Astrocyte (in vitro differentiated cells and primary cell): ENCODE results near the gene GSTK1.

ENCODE experiments used
- EZH2 ChIP-seq: IDR thresholded peaks from 2 replicates; pipeline ENCODE4 v1.6.1; 2012; ENCODE audit warnings: mild to moderate bottlenecking, low read length, inconsistent platforms; ENCODE audit not compliant: insufficient read depth
- TF ChIP-seq, protein P1 (sequence below): IDR thresholded peaks from 2 replicates; pipeline ENCODE4 v1.5.1; 2011; ENCODE audit warnings: low read depth, mild to moderate bottlenecking, inconsistent platforms, low read length, moderate library complexity; ENCODE audit not compliant: insufficient read depth

DNA sequence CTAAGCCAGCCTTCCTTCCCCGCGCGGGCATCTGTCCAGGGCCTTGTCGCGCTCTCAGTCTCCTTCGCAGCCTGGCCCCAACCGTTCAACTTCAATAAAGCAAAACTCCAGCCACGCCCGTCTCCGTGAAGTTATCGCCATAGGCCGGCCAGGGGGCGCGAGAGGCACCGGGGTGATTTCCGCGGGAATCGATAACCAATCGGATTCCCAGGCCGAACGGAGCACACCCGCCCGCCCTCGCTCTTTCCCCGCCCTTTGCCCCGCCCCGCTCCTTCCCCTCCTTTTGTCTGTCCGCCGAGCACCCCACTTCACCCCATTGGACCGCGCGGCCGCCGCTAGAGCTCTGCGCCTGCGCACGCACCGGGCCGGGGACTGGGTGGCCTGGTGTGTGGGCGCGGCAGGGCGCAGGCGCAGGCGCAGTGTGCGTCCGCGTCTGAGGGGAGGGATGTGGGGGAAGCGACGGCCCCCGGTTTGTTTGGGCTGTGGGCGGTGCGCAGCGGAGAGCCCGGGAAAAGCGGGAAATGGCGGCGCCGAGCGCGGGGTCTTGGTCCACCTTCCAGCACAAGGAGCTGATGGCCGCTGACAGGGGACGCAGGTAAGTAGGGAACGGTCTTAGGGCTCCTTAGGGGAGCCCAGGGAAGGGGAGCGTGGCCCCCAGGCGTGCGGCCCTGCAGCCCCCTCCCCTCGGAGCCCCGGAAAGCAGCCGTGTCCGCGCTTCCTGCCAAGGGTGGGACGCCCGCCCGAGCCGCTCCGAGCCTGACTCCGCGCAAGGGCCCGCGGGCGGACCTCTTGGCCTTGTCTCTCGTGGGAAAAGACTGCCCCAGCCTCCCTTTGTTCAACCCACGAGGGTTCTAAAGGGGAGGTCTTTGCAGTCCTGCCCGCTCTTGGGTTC, 24.9 kb downstream of the GSTK1 start, which contains the start of gene CASP2:
- TF ChIP-seq, protein P1, sequence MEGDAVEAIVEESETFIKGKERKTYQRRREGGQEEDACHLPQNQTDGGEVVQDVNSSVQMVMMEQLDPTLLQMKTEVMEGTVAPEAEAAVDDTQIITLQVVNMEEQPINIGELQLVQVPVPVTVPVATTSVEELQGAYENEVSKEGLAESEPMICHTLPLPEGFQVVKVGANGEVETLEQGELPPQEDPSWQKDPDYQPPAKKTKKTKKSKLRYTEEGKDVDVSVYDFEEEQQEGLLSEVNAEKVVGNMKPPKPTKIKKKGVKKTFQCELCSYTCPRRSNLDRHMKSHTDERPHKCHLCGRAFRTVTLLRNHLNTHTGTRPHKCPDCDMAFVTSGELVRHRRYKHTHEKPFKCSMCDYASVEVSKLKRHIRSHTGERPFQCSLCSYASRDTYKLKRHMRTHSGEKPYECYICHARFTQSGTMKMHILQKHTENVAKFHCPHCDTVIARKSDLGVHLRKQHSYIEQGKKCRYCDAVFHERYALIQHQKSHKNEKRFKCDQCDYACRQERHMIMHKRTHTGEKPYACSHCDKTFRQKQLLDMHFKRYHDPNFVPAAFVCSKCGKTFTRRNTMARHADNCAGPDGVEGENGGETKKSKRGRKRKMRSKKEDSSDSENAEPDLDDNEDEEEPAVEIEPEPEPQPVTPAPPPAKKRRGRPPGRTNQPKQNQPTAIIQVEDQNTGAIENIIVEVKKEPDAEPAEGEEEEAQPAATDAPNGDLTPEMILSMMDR, result no peak
- TF ChIP-seq EZH2, result no peak
